GM23248 (cell line): ENCODE results near the gene DSC3. TPM values are rescaled to one million over a fixed set of nuclear protein-coding genes. Genes with fewer than 3 reads are reported as not detected.

ENCODE experiments used
- DNase-seq: peaks from one replicate; pipeline ENCODE4 v3.0.0-alpha.2; 2015
- H2AFZ ChIP-seq: fragments of 200-600 bp; sonication (generic); 2 replicates; pipeline ENCODE4 v1.6.1; 2016; ENCODE audit warnings: antibody characterized with exemption
- H3F3A ChIP-seq: fragments of 200-600 bp; sonication (generic); 2 replicates; pipeline ENCODE4 v1.6.1; 2016; ENCODE audit warnings: mild to moderate bottlenecking, antibody characterized with exemption, mixed run types; ENCODE audit not compliant: insufficient read depth
- H3K27ac ChIP-seq: fragments of 200-600 bp; sonication (generic); 2 replicates; pipeline ENCODE4 v1.5.1; 2016; ENCODE audit warnings: mild to moderate bottlenecking
- H3K27me3 ChIP-seq: fragments of 200-600 bp; sonication (generic); replicated peaks from 2 replicates; pipeline ENCODE4 v1.6.1; 2016; ENCODE audit warnings: mild to moderate bottlenecking; ENCODE audit not compliant: insufficient read depth
- H3K36me3 ChIP-seq: fragments of 200-600 bp; sonication (generic); 2 replicates; pipeline ENCODE4 v1.6.1; 2016; ENCODE audit warnings: low read depth, mild to moderate bottlenecking
- H3K4me1 ChIP-seq: fragments of 200-600 bp; sonication (generic); 2 replicates; pipeline ENCODE4 v1.6.1; 2016; ENCODE audit warnings: mild to moderate bottlenecking; ENCODE audit not compliant: insufficient read depth
- H3K4me2 ChIP-seq: fragments of 200-600 bp; sonication (generic); one replicate; pipeline ENCODE4 v1.6.1; 2016; ENCODE audit warnings: mild to moderate bottlenecking; ENCODE audit not compliant: unreplicated experiment
- H3K4me3 ChIP-seq: fragments of 200-600 bp; sonication (generic); 2 replicates; pipeline ENCODE4 v1.5.1; 2016; ENCODE audit warnings: mild to moderate bottlenecking
- H3K79me2 ChIP-seq: fragments of 200-600 bp; sonication (generic); 2 replicates; pipeline ENCODE4 v1.6.1; 2016; ENCODE audit warnings: mild to moderate bottlenecking; ENCODE audit not compliant: insufficient read depth
- H3K9ac ChIP-seq: fragments of 200-600 bp; sonication (generic); 2 replicates; pipeline ENCODE4 v1.6.1; 2016; ENCODE audit warnings: mild to moderate bottlenecking
- H3K9me2 ChIP-seq: fragments of 200-600 bp; sonication (generic); 2 replicates; pipeline ENCODE4 v1.6.1; 2016; ENCODE audit warnings: mixed run types, mild to moderate bottlenecking, moderate library complexity; ENCODE audit not compliant: insufficient read depth
- H3K9me3 ChIP-seq: fragments of 200-600 bp; sonication (generic); one replicate; pipeline ENCODE4 v1.6.1; 2017; ENCODE audit warnings: low read depth
- H4K20me1 ChIP-seq: fragments of 200-600 bp; sonication (generic); 2 replicates; pipeline ENCODE4 v1.6.0; 2016; ENCODE audit not compliant: insufficient read depth
- EZH2 ChIP-seq: fragments of 200-600 bp; sonication (generic); IDR thresholded peaks from 2 replicates; pipeline ENCODE4 v1.6.1; 2018; ENCODE audit warnings: antibody characterized with exemption, mild to moderate bottlenecking; ENCODE audit not compliant: insufficient read depth, poor library complexity, severe bottlenecking
- EZH2phosphoT487 ChIP-seq: fragments of 200-600 bp; sonication (generic); IDR thresholded peaks from 2 replicates; pipeline ENCODE4 v1.6.1; 2018; ENCODE audit warnings: antibody characterized with exemption, moderate library complexity, mild to moderate bottlenecking, low read depth; ENCODE audit not compliant: insufficient read depth
- WGBS, 2 experiments: methylation state at CpG; one replicate each; pipeline ENCODE4 v1.1.6; 2015 to 2017; ENCODE audit warnings: low lambda C conversion rate in 2 of 2, low coverage in 1 of 2; ENCODE audit errors: missing lambda C conversion rate in 2 of 2; 5-methylcytosine and 5-hydroxymethylcytosine counted together
- in situ Hi-C: fragments of 300-500 bp; cut with MboI; formaldehyde crosslinking; loops from 2 replicates; pipeline ENCODE4 v1.15.0; 2020
- polyA plus RNA-seq: library from polyadenylated mRNA; unstranded; fragments of >200 nt; fragmentation: Nextera tagmentation; extraction: Ambion mirVana; gene quantifications from 2 replicates; pipeline ENCODE4 v1.2.1, GENCODE V29; 2016
- total RNA-seq: library from RNA; depleted of rRNA; stranded (reverse); fragments of >200 nt; shearing (Covaris generic); gene quantifications from 2 replicates; pipeline ENCODE4 v1.2.3, GENCODE V29; 2014

The DSC3 gene
- total and polyA plus RNA-seq, 2 experiments from 2014 or later = not detected

GRCh38 chr18:31077878-31078277 lies 35.3 kb upstream of the DSC3 start:
- H3K27ac ChIP-seq = no peak overlapping the region
- H3K4me3 ChIP-seq = no peak overlapping the region
- WGBS, 2 experiments = 11 to 30% methylated on average over 1 of the region's 1 CpG
- H3K79me2 ChIP-seq = no peaks in the 10 kb centered on the region
- H4K20me1 ChIP-seq = no peaks in the 10 kb centered on the region
- H3K9me2 ChIP-seq = no peaks in the 10 kb centered on the region
- TF ChIP-seq EZH2phosphoT487 (no peak), EZH2 (no peak)
- no peak overlapping the region for H3K4me2 ChIP-seq
- H3K9me3 ChIP-seq = no peaks in the 10 kb centered on the region
- H2AFZ ChIP-seq = no peak overlapping the region
- no peaks in the 10 kb centered on the region for H3K4me1 ChIP-seq
- no peak overlapping the region for H3K9ac ChIP-seq
- no peak for DNase-seq
- no peaks in the 10 kb centered on the region for H3F3A ChIP-seq
- in situ Hi-C loops = no loop called here
- H3K36me3 ChIP-seq = no peaks in the 10 kb centered on the region
- H3K27me3 ChIP-seq = no peaks in the 10 kb centered on the region

DNA sequence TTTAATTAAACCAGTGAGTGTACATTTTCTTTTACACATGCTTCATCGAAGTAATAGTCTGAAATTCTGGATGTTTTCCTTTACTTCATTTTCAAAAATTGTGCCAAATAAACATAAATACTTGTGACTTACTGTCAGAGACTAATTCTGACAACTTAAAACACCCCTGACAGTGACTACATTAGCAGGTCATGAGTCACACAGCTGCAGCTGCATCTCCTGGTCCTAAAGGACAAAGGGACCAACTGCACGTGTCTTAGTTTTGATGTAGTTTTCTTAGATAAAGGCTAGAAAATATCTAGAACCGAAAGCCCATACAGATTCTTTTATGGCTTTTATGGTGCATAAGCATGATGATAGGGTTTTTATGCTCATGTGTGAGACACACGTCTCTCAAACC lies 29.6 kb upstream of the DSC3 start:
- H3K4me3 ChIP-seq = no peak overlapping the region
- H4K20me1 ChIP-seq = no peaks in the 10 kb centered on the region
- no peak for TF ChIP-seq EZH2phosphoT487
- no peak for TF ChIP-seq EZH2
- no peaks in the 10 kb centered on the region for H3K27me3 ChIP-seq
- H3K27ac ChIP-seq = no peak overlapping the region
- no peaks in the 10 kb centered on the region for H3K36me3 ChIP-seq
- no peak overlapping the region for H2AFZ ChIP-seq
- H3K9me3 ChIP-seq = no peaks in the 10 kb centered on the region
- H3K79me2 ChIP-seq = no peaks in the 10 kb centered on the region
- H3K4me1 ChIP-seq = no peaks in the 10 kb centered on the region
- in situ Hi-C loops = no loop called here
- H3K9me2 ChIP-seq = no peaks in the 10 kb centered on the region
- DNase-seq = no peak
- 20 to 24% methylated on average over 4 of the region's 4 CpGs for WGBS, 2 experiments
- no peak overlapping the region for H3K9ac ChIP-seq
- H3K4me2 ChIP-seq = no peak overlapping the region
- H3F3A ChIP-seq = no peaks in the 10 kb centered on the region

GRCh38 chr18:31070206-31070605 lies 27.7 kb upstream of the DSC3 start:
- Histone ChIP-seq H2AFZ (no peak overlapping the region), H4K20me1 (no peaks in the 10 kb centered on the region), H3F3A (no peaks in the 10 kb centered on the region), H3K4me1 (no peaks in the 10 kb centered on the region), H3K4me3 (no peak overlapping the region), H3K9me3 (no peaks in the 10 kb centered on the region), H3K27me3 (no peaks in the 10 kb centered on the region), H3K36me3 (no peaks in the 10 kb centered on the region), H3K9ac (no peak overlapping the region), H3K9me2 (no peaks in the 10 kb centered on the region), H3K4me2 (no peak overlapping the region), H3K79me2 (no peaks in the 10 kb centered on the region), H3K27ac (no peak overlapping the region)
- in situ Hi-C loops = no loop called here
- TF ChIP-seq EZH2phosphoT487 = no peak
- no peak for TF ChIP-seq EZH2
- 0 to 1% methylated on average over 3 of the region's 3 CpGs for whole genome bisulfite sequencing, 2 experiments
- DNase-seq = no peak

DNA sequence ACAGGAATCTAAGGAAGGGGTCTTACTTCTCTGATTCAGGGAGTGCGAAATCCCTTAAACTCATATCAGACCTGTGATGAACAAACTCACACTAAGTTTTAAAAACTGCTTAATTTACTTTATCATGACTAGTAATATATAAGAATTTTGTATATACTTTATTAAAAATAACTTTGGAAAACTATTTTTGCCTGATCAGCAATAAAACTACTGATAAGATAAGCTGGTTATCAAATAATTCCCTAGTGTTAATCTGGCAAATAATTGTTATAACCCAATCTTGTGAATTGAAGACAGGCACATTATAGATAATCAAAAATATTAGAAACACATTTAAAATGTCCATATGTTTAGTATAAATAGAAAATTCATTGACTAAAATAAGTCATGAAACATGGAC lies 23.7 kb upstream of the DSC3 start:
- Histone ChIP-seq H3K4me1 (no peaks in the 10 kb centered on the region), H3K4me3 (no peak overlapping the region), H3K4me2 (no peak overlapping the region), H3K79me2 (no peaks in the 10 kb centered on the region), H3K9ac (no peak overlapping the region), H3K9me3 (no peaks in the 10 kb centered on the region), H2AFZ (no peak overlapping the region), H4K20me1 (no peaks in the 10 kb centered on the region), H3K9me2 (no peaks in the 10 kb centered on the region), H3F3A (no peaks in the 10 kb centered on the region), H3K36me3 (no peaks in the 10 kb centered on the region), H3K27ac (no peak overlapping the region), H3K27me3 (no peaks in the 10 kb centered on the region)
- in situ Hi-C loops = no loop called here
- 38 to 56% methylated on average over 1 of the region's 1 CpG for WGBS, 2 experiments
- no peak for DNase-seq
- TF ChIP-seq EZH2 (no peak), EZH2phosphoT487 (no peak)

- WGBS, 2 experiments = 12% methylated on average over 6 of the region's 6 CpGs
- H3K4me3 ChIP-seq = no peak overlapping the region
- in situ Hi-C loops = no loop called here
Observed at GRCh38 chr18:31065036-31065773, 22.7 kb upstream of the DSC3 start.

More at GRCh38 chr18:31065036-31065773, 22.7 kb upstream of the DSC3 start:
- Histone ChIP-seq H4K20me1 (no peaks in the 10 kb centered on the region), H3K4me1 (no peaks in the 10 kb centered on the region), H3K36me3 (no peaks in the 10 kb centered on the region), H3K27me3 (no peaks in the 10 kb centered on the region), H3K4me2 (no peak overlapping the region), H3K9me2 (no peaks in the 10 kb centered on the region), H3F3A (no peaks in the 10 kb centered on the region), H3K9ac (no peak overlapping the region), H3K79me2 (no peaks in the 10 kb centered on the region), H3K9me3 (no peaks in the 10 kb centered on the region), H2AFZ (no peak overlapping the region), H3K27ac (no peak overlapping the region)
- no peak for TF ChIP-seq EZH2
- TF ChIP-seq EZH2phosphoT487 = no peak
- no peak for DNase-seq
